AG10803 (cell line): ENCODE results near the gene IGF2BP2.
"Not testable (repeated sequence)": the region's sequence is repeated elsewhere in the genome, so short reads cannot be mapped to it uniquely, and the experiment has no call there.

Experiments
- DNase-seq: peaks from one replicate; pipeline ENCODE4 v3.0.0; 2010; ENCODE audit warnings: low read depth
- H3K4me3 ChIP-seq: 2 replicates; pipeline ENCODE4 v1.5.1; 2011; ENCODE audit warnings: mild to moderate bottlenecking, low read length, control low read depth
- CTCF ChIP-seq: conservative IDR thresholded peaks from 2 replicates; pipeline ENCODE4 v1.5.1; 2011; ENCODE audit warnings: mild to moderate bottlenecking, low read length, control low read depth, inconsistent platforms

IGF2BP2 gene

GRCh38 chr3:185862920-185863319 is 38.1 kb upstream of the IGF2BP2 start:
- H3K4me3 ChIP-seq: no peak overlapping the region
- TF ChIP-seq CTCF: no peak
- DNase-seq: no peak

DNA sequence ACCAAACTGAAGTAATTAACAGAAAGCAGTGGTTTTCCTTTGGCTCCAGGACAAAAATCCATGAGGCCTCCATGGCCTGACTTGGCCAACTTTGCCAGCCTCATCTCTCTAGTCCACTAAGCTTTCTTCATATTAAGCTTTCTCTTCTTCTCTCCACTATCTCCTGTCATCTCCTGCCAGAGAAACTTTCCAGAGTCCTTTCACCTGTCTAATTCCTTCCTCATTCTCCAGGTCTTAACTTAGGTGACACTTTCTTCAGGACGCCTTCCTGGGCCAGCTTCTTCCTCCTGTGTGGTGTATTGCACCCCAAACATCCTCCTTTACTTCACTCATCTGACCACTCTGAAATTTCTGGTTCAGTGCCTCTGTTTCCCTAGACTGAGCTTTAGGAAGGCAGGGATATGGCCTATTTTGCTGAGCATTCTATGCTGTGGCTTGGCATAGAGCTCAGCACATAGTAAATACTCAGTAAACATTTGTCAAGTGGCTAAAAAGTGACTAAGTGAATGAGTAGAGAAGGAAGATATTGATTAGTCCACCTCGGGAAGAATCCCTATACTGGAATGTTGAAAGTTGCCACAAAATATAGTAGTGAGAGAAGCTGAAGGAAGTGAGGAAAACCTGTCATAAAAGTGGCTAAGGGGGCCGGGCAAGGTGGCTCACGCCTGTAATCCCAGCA is 34.6 kb upstream of the IGF2BP2 start:
- no peak for TF ChIP-seq CTCF
- peak; percentile 37 for DNase-seq
- H3K4me3 ChIP-seq: no peak overlapping the region

- TF ChIP-seq CTCF: no peak
- DNase-seq: no peak
- H3K4me3 ChIP-seq: no peak overlapping the region
Measured at GRCh38 chr3:185858502-185859225, 33.8 kb upstream of the IGF2BP2 start.

DNA sequence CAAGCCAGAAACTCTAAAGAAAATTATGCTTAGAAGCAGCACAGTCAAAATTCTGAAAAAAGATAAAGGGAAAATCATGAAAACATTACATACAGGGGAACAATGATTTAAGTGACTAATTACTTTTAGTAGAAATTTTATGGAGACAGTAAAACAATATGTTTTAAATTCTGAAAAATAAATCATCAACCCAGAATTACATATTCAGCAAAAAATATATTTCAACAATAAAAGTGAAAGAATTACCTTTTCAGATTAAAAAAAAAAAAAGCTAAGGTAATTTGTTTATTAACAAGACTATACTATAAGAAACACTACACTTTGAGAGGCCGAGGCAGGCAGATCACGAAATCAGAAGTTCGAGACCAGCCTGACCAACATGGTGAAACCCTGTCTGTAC is 32.4 kb upstream of the IGF2BP2 start:
- TF ChIP-seq CTCF: no peak
- no peak overlapping the region for H3K4me3 ChIP-seq
- DNase-seq: no peak

- H3K4me3 ChIP-seq: no peak overlapping the region
- no peak for DNase-seq
- TF ChIP-seq CTCF: no peak
Measured at GRCh38 chr3:185856652-185857051, 31.8 kb upstream of the IGF2BP2 start.

DNA sequence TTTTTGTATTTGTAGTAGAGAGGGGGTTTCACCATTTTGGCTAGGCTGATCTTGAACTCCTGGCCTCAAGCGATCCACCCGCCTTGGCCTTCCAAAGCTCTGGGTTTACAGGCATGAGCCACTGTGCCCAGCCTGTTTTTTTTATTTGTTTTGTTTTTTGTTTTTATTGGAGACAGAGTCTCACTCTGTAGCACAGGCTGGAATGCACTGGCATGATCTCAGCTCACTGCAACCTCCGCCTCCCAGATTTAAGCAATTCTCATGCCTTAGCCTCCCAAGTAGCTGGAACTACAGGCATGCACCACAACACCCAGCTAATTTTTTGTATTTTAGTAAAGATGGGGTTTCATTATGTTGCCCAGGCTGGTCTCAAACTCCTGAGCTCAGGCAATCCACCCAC is 28.9 kb upstream of the IGF2BP2 start:
- peak; percentile 76 for DNase-seq

DNA sequence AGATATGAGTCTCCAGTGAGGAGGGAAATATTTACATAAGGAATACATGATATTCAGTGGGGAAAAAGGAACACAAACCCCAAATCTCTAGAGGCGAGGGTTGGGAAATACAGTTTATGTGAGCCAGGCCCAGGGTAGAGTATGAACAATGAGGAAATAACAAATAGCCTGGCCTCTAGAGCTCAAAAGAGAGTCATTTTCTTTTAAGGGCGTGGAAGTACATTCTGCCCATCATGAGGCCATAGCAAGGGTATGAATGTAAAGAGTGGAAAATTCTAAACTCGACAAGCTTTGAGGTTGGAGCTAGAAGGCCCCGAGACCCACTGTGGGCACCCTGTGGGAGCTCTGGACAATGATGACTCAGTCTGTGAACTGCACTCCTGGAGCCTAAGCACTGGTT is 27.8 kb upstream of the IGF2BP2 start:
- H3K4me3 ChIP-seq: no peak overlapping the region
- no peak for TF ChIP-seq CTCF
- peak; percentile 25 for DNase-seq

More for the DNA sequence above, 28.9 kb upstream of the IGF2BP2 start:
- H3K4me3 ChIP-seq: not testable (repeated sequence)
